ENCODE measurements around the gene TP53I3.

TP53I3 gene

DNA sequence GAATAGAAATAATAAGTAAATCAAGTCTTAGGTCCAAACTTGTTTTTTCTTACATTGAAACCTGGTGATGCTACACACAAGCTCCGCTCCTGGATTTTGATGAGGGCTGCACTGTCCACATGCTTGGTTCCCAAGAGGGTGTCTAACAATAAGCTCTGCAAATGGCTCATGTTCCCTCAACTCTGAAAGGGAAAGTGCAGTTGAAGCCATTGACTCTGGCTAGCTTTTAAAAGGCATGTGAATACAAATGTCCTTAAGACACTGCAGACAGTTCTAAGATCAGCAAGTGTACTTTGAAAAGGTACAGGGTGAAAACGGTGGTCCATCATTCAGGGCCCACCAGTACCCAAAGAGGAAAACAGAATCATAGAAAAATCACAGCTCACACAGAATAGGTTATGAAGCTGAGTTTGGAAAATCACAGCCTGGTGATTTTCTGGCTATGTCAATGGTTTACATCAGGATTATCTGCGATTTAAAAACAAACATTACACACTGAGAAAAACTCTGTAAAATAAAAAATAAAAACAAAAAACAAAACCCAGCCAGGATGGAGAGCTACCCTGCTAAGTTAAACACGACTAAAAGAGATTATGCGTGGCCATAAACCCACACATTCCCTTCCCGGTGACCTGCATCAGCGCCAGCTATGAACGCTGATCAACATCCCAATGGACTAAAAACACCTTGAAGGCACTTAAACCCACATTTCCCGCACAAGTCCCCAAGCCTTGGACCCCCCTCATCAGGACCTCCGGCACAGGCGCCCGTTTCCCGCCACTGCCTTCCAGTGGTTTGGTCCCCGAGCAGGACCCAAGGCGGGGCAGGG, 37.9 kb upstream of the TP53I3 start:
- peak overlapping the region; percentile 67 to 86 (median 80) for H3K4me3 ChIP-seq (ENCODE audit: control insufficient read depth in 1 of 7, extremely low read depth in 1 of 7, insufficient read depth in 4 of 7, low read depth in 2 of 7, low read length in 6 of 7)
- H3K27ac ChIP-seq (ENCODE audit: insufficient read depth in 1 of 2, low read depth in 1 of 2, low read length in 2 of 2, poor library complexity in 1 of 2, severe bottlenecking in 2 of 2): peak overlapping the region in 1 of 2 experiments; percentile 54
- ChIA-PET CTCF (interaction anchor here (1.2 to 2.4 kb wide), 2 partner anchors 33 to 38 kb away, joined by 3 to 13 read pairs; partner anchors contain the start of gene TP53I3), POLR2A (no interaction called here)
- no peak for DNase-seq
- WGBS (ENCODE audit: insufficient coverage): 18% methylated on average over 9 of the region's 15 CpGs
- no peaks in the 10 kb centered on the region for H3K9me3 ChIP-seq (ENCODE audit: control extremely low read depth in 1 of 5, control insufficient read depth in 4 of 5, insufficient read depth in 2 of 5, low read depth in 1 of 5, low read length in 4 of 5)
- H3K36me3 ChIP-seq (ENCODE audit: control insufficient read depth in 4 of 4, insufficient read depth in 4 of 4, low read length in 3 of 4): peaks cover 0 to 7% (median 0%) of the 10 kb centered on the region in 4 experiments
- peaks cover 3 to 24% (median 17%) of the 10 kb centered on the region in 4 experiments for H3K4me1 ChIP-seq (ENCODE audit: control extremely low read depth in 1 of 4, control insufficient read depth in 4 of 4, insufficient read depth in 4 of 4, low read length in 3 of 4)
- H3K27me3 ChIP-seq (replicated peaks in 2 of 5; ENCODE audit: control insufficient read depth in 4 of 5, insufficient read depth in 5 of 5, low read length in 4 of 5): no peaks in the 10 kb centered on the region

GRCh38 chr2:24121469-24121868, 36.8 kb upstream of the TP53I3 start:
- POLR2A ChIA-PET: no interaction called here

GRCh38 chr2:24121066-24121465, 36.4 kb upstream of the TP53I3 start:
- ChIA-PET CTCF (interaction anchor here (1.2 to 2.4 kb wide), 3 partner anchors 10 to 37 kb away, joined by 3 to 13 read pairs (median 4); partner anchors contain the start of gene TP53I3), POLR2A (no interaction called here)
- no peak for DNase-seq
- Histone ChIP-seq H3K4me1 (ENCODE audit: control extremely low read depth in 1 of 4, control insufficient read depth in 4 of 4, insufficient read depth in 4 of 4, low read length in 3 of 4) (peaks cover 3 to 24% (median 17%) of the 10 kb centered on the region in 4 experiments), H3K27ac (ENCODE audit: insufficient read depth in 1 of 2, low read depth in 1 of 2, low read length in 2 of 2, poor library complexity in 1 of 2, severe bottlenecking in 2 of 2) (no peak overlapping the region), H3K4me3 (ENCODE audit: control insufficient read depth in 1 of 7, extremely low read depth in 1 of 7, insufficient read depth in 4 of 7, low read depth in 2 of 7, low read length in 6 of 7) (no peak overlapping the region), H3K36me3 (ENCODE audit: control insufficient read depth in 4 of 4, insufficient read depth in 4 of 4, low read length in 3 of 4) (peaks cover 0 to 7% (median 0%) of the 10 kb centered on the region in 4 experiments), H3K9me3 (ENCODE audit: control extremely low read depth in 1 of 5, control insufficient read depth in 4 of 5, insufficient read depth in 2 of 5, low read depth in 1 of 5, low read length in 4 of 5) (no peaks in the 10 kb centered on the region), H3K27me3 (replicated peaks in 2 of 5; ENCODE audit: control insufficient read depth in 4 of 5, insufficient read depth in 5 of 5, low read length in 4 of 5) (no peaks in the 10 kb centered on the region)
- 96% methylated on average over 4 of the region's 5 CpGs for WGBS (ENCODE audit: insufficient coverage)

More at GRCh38 chr2:24121469-24121868, 36.8 kb upstream of the TP53I3 start:
- WGBS (ENCODE audit: insufficient coverage): 98% methylated on average over 4 of the region's 4 CpGs
- CTCF ChIA-PET: interaction anchor here (1.2 to 2.4 kb wide), 2 partner anchors 32 to 37 kb away, joined by 3 to 13 read pairs; partner anchors contain the start of gene TP53I3
- Histone ChIP-seq H3K27me3 (replicated peaks in 2 of 5; ENCODE audit: control insufficient read depth in 4 of 5, insufficient read depth in 5 of 5, low read length in 4 of 5) (no peaks in the 10 kb centered on the region), H3K36me3 (ENCODE audit: control insufficient read depth in 4 of 4, insufficient read depth in 4 of 4, low read length in 3 of 4) (peaks cover 0 to 7% (median 0%) of the 10 kb centered on the region in 4 experiments), H3K9me3 (ENCODE audit: control extremely low read depth in 1 of 5, control insufficient read depth in 4 of 5, insufficient read depth in 2 of 5, low read depth in 1 of 5, low read length in 4 of 5) (no peaks in the 10 kb centered on the region), H3K4me1 (ENCODE audit: control extremely low read depth in 1 of 4, control insufficient read depth in 4 of 4, insufficient read depth in 4 of 4, low read length in 3 of 4) (peaks cover 3 to 24% (median 17%) of the 10 kb centered on the region in 4 experiments), H3K27ac (ENCODE audit: insufficient read depth in 1 of 2, low read depth in 1 of 2, low read length in 2 of 2, poor library complexity in 1 of 2, severe bottlenecking in 2 of 2) (no peak overlapping the region), H3K4me3 (ENCODE audit: control insufficient read depth in 1 of 7, extremely low read depth in 1 of 7, insufficient read depth in 4 of 7, low read depth in 2 of 7, low read length in 6 of 7) (no peak overlapping the region)
- no peak for DNase-seq

GRCh38 chr2:24117902-24118301, 33.3 kb upstream of the TP53I3 start:
- DNase-seq: no peak
- Histone ChIP-seq H3K36me3 (ENCODE audit: control insufficient read depth in 4 of 4, insufficient read depth in 4 of 4, low read length in 3 of 4) (peaks cover 0 to 27% (median 3%) of the 10 kb centered on the region in 4 experiments), H3K4me1 (ENCODE audit: control extremely low read depth in 1 of 4, control insufficient read depth in 4 of 4, insufficient read depth in 4 of 4, low read length in 3 of 4) (peaks cover 0 to 9% (median 6%) of the 10 kb centered on the region in 4 experiments), H3K9me3 (ENCODE audit: control extremely low read depth in 1 of 5, control insufficient read depth in 4 of 5, insufficient read depth in 2 of 5, low read depth in 1 of 5, low read length in 4 of 5) (peaks cover 0 to 3% (median 0%) of the 10 kb centered on the region in 5 experiments), H3K4me3 (ENCODE audit: control insufficient read depth in 1 of 7, extremely low read depth in 1 of 7, insufficient read depth in 4 of 7, low read depth in 2 of 7, low read length in 6 of 7) (no peak overlapping the region), H3K27ac (ENCODE audit: insufficient read depth in 1 of 2, low read depth in 1 of 2, low read length in 2 of 2, poor library complexity in 1 of 2, severe bottlenecking in 2 of 2) (no peak overlapping the region), H3K27me3 (replicated peaks in 2 of 5; ENCODE audit: control insufficient read depth in 4 of 5, insufficient read depth in 5 of 5, low read length in 4 of 5) (no peaks in the 10 kb centered on the region)
- 86% methylated on average over 1 of the region's 1 CpG for WGBS (ENCODE audit: insufficient coverage)
- ChIA-PET CTCF (no interaction called here), POLR2A (no interaction called here)

GRCh38 chr2:24115057-24115456, 30.4 kb upstream of the TP53I3 start:
- Histone ChIP-seq H3K4me1 (ENCODE audit: control extremely low read depth in 1 of 4, control insufficient read depth in 4 of 4, insufficient read depth in 4 of 4, low read length in 3 of 4) (no peaks in the 10 kb centered on the region), H3K9me3 (ENCODE audit: control extremely low read depth in 1 of 5, control insufficient read depth in 4 of 5, insufficient read depth in 2 of 5, low read depth in 1 of 5, low read length in 4 of 5) (peaks cover 0 to 3% (median 0%) of the 10 kb centered on the region in 5 experiments), H3K27ac (ENCODE audit: insufficient read depth in 1 of 2, low read depth in 1 of 2, low read length in 2 of 2, poor library complexity in 1 of 2, severe bottlenecking in 2 of 2) (no peak overlapping the region), H3K4me3 (ENCODE audit: control insufficient read depth in 1 of 7, extremely low read depth in 1 of 7, insufficient read depth in 4 of 7, low read depth in 2 of 7, low read length in 6 of 7) (no peak overlapping the region), H3K27me3 (replicated peaks in 2 of 5; ENCODE audit: control insufficient read depth in 4 of 5, insufficient read depth in 5 of 5, low read length in 4 of 5) (no peaks in the 10 kb centered on the region), H3K36me3 (ENCODE audit: control insufficient read depth in 4 of 4, insufficient read depth in 4 of 4, low read length in 3 of 4) (peaks cover 0 to 31% (median 3%) of the 10 kb centered on the region in 4 experiments)
- ChIA-PET CTCF (no interaction called here), POLR2A (no interaction called here)
- no CpG with 5 or more reads among the region's 2 CpGs for WGBS (ENCODE audit: insufficient coverage)
- no peak for DNase-seq

DNA sequence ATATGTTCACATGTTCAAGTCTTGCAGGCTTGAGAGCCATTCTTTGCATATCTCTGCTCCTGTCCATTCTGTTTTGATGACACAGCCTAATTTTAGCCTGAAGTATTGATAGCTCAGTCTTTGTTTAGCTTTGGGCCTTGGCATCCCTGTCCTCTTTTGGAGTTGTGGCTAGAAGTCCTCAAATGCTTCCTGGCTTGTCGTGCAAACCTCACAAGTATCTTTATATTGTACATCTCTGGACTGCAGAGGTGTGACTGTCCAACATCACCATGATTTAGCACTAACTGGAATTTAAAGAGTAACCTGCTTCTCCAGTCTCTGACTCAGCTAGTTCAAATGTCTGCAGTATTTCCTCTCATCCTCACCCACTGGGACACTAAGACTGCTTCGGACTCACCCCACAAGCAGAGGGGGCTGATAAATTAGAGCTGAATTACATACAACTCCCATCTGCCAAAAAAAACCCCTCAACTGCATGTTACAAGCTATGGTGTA, 26.8 kb upstream of the TP53I3 start:
- H3K9me3 ChIP-seq (ENCODE audit: control extremely low read depth in 1 of 5, control insufficient read depth in 4 of 5, insufficient read depth in 2 of 5, low read depth in 1 of 5, low read length in 4 of 5): peaks cover 0 to 18% (median 0%) of the 10 kb centered on the region in 5 experiments
- CTCF ChIA-PET: interaction anchor here (0.8 to 1.6 kb wide), 4 partner anchors 9 to 16 kb away, joined by 3 to 4 read pairs (median 4); no protein-coding TSS in a partner anchor

More for the DNA sequence above, 26.8 kb upstream of the TP53I3 start:
- Histone ChIP-seq H3K27ac (ENCODE audit: insufficient read depth in 1 of 2, low read depth in 1 of 2, low read length in 2 of 2, poor library complexity in 1 of 2, severe bottlenecking in 2 of 2) (no peak overlapping the region), H3K4me3 (ENCODE audit: control insufficient read depth in 1 of 7, extremely low read depth in 1 of 7, insufficient read depth in 4 of 7, low read depth in 2 of 7, low read length in 6 of 7) (no peak overlapping the region), H3K27me3 (replicated peaks in 2 of 5; ENCODE audit: control insufficient read depth in 4 of 5, insufficient read depth in 5 of 5, low read length in 4 of 5) (no peaks in the 10 kb centered on the region), H3K4me1 (ENCODE audit: control extremely low read depth in 1 of 4, control insufficient read depth in 4 of 4, insufficient read depth in 4 of 4, low read length in 3 of 4) (no peaks in the 10 kb centered on the region), H3K36me3 (ENCODE audit: control insufficient read depth in 4 of 4, insufficient read depth in 4 of 4, low read length in 3 of 4) (peaks cover 0 to 24% (median 3%) of the 10 kb centered on the region in 4 experiments)
- 80% methylated on average over 1 of the region's 2 CpGs for WGBS (ENCODE audit: insufficient coverage)
- POLR2A ChIA-PET: no interaction called here
- DNase-seq: no peak
